ENCODE results near the gene MRPL33.
"Not testable (repeated sequence)": the region's sequence is repeated elsewhere in the genome, so short reads cannot be mapped to it uniquely, and the experiment has no call there.

MRPL33 gene

GRCh38 chr2:27754831-27755230 lies 16.7 kb upstream of the MRPL33 start:
- no peaks in the 10 kb centered on the region for H3K36me3 Mint-ChIP-seq (ENCODE audit: low read depth)
- H3K27me3 Mint-ChIP-seq (ENCODE audit: low read depth): peaks cover 9% of the 10 kb centered on the region
- no peak overlapping the region for H3K27ac Mint-ChIP-seq
- no peaks in the 10 kb centered on the region for H3K4me1 Mint-ChIP-seq (ENCODE audit: low read depth)
- no peaks in the 10 kb centered on the region for H3K9me3 Mint-ChIP-seq
- H3K4me3 Mint-ChIP-seq: no peak overlapping the region

GRCh38 chr2:27756091-27756490 lies 15.4 kb upstream of the MRPL33 start:
- no peaks in the 10 kb centered on the region for H3K9me3 Mint-ChIP-seq
- H3K36me3 Mint-ChIP-seq (ENCODE audit: low read depth): no peaks in the 10 kb centered on the region
- peaks cover 9% of the 10 kb centered on the region for H3K27me3 Mint-ChIP-seq (ENCODE audit: low read depth)
- H3K4me1 Mint-ChIP-seq (ENCODE audit: low read depth): no peaks in the 10 kb centered on the region
- no peak overlapping the region for H3K4me3 Mint-ChIP-seq
- H3K27ac Mint-ChIP-seq: no peak overlapping the region

GRCh38 chr2:27756544-27757498 lies 14.7 kb upstream of the MRPL33 start:
- Mint-ChIP-seq H3K4me1 (ENCODE audit: low read depth) (no peaks in the 10 kb centered on the region), H3K27me3 (ENCODE audit: low read depth) (peaks cover 9% of the 10 kb centered on the region), H3K36me3 (ENCODE audit: low read depth) (no peaks in the 10 kb centered on the region), H3K9me3 (no peaks in the 10 kb centered on the region), H3K27ac (no peak overlapping the region), H3K4me3 (no peak overlapping the region)

- Mint-ChIP-seq H3K27me3 (ENCODE audit: low read depth) (peaks cover 3% of the 10 kb centered on the region), H3K4me1 (ENCODE audit: low read depth) (peaks cover 5% of the 10 kb centered on the region), H3K4me3 (no peak overlapping the region), H3K36me3 (ENCODE audit: low read depth) (no peaks in the 10 kb centered on the region), H3K27ac (no peak overlapping the region), H3K9me3 (no peaks in the 10 kb centered on the region)
Measured at GRCh38 chr2:27762951-27763906, 8.3 kb upstream of the MRPL33 start.

GRCh38 chr2:27763907-27764267 lies 7.6 kb upstream of the MRPL33 start:
- H3K27ac Mint-ChIP-seq: no peak overlapping the region
- H3K4me1 Mint-ChIP-seq (ENCODE audit: low read depth): peaks cover 5% of the 10 kb centered on the region
- no peak overlapping the region for H3K4me3 Mint-ChIP-seq
- H3K9me3 Mint-ChIP-seq: no peaks in the 10 kb centered on the region
- peaks cover 6% of the 10 kb centered on the region for H3K27me3 Mint-ChIP-seq (ENCODE audit: low read depth)
- H3K36me3 Mint-ChIP-seq (ENCODE audit: low read depth): no peaks in the 10 kb centered on the region

GRCh38 chr2:27764526-27764925 lies 7.0 kb upstream of the MRPL33 start:
- not testable (repeated sequence) for H3K27ac Mint-ChIP-seq

GRCh38 chr2:27765621-27766286 lies 5.8 kb upstream of the MRPL33 start:
- Mint-ChIP-seq H3K4me3 (peak overlapping the region; percentile 30), H3K4me1 (ENCODE audit: low read depth) (peaks cover 5% of the 10 kb centered on the region), H3K27ac (peak overlapping the region; percentile 62), H3K9me3 (no peaks in the 10 kb centered on the region), H3K27me3 (ENCODE audit: low read depth) (peaks cover 10% of the 10 kb centered on the region), H3K36me3 (ENCODE audit: low read depth) (no peaks in the 10 kb centered on the region)

More at GRCh38 chr2:27764526-27764925, 7.0 kb upstream of the MRPL33 start:
- H3K4me1 Mint-ChIP-seq (ENCODE audit: low read depth); H3K36me3 Mint-ChIP-seq (ENCODE audit: low read depth); H3K9me3 Mint-ChIP-seq; H3K4me3 Mint-ChIP-seq; H3K27me3 Mint-ChIP-seq (ENCODE audit: low read depth): not testable (repeated sequence)

- H3K9me3 Mint-ChIP-seq: no peaks in the 10 kb centered on the region
- peaks cover 10% of the 10 kb centered on the region for H3K27me3 Mint-ChIP-seq (ENCODE audit: low read depth)
- H3K27ac Mint-ChIP-seq: peak overlapping the region; percentile 62
- peaks cover 8% of the 10 kb centered on the region for H3K4me1 Mint-ChIP-seq (ENCODE audit: low read depth)
- no peaks in the 10 kb centered on the region for H3K36me3 Mint-ChIP-seq (ENCODE audit: low read depth)
- peak overlapping the region; percentile 34 for H3K4me3 Mint-ChIP-seq
Measured at GRCh38 chr2:27766287-27766661, 5.2 kb upstream of the MRPL33 start.

GRCh38 chr2:27771202-27771547 lies 344 bp upstream of the MRPL33 start:
- Mint-ChIP-seq H3K36me3 (ENCODE audit: low read depth) (peaks cover 22% of the 10 kb centered on the region), H3K27ac (peak overlapping the region; percentile 99), H3K9me3 (no peaks in the 10 kb centered on the region), H3K4me3 (peak overlapping the region; percentile 98), H3K27me3 (ENCODE audit: low read depth) (peaks cover 10% of the 10 kb centered on the region), H3K4me1 (ENCODE audit: low read depth) (peaks cover 38% of the 10 kb centered on the region)

GRCh38 chr2:27772804-27773203 lies 1.3 kb downstream of the MRPL33 start:
- Mint-ChIP-seq H3K27me3 (ENCODE audit: low read depth) (peaks cover 6% of the 10 kb centered on the region), H3K27ac (peak overlapping the region; percentile 59), H3K4me3 (peak overlapping the region; percentile 75), H3K9me3 (no peaks in the 10 kb centered on the region), H3K36me3 (ENCODE audit: low read depth) (peaks cover 27% of the 10 kb centered on the region), H3K4me1 (ENCODE audit: low read depth) (peaks cover 36% of the 10 kb centered on the region)

GRCh38 chr2:27773959-27774358 lies 2.4 kb downstream of the MRPL33 start:
- Mint-ChIP-seq H3K27ac (no peak overlapping the region), H3K4me3 (peak overlapping the region; percentile 45), H3K4me1 (ENCODE audit: low read depth) (peaks cover 39% of the 10 kb centered on the region), H3K36me3 (ENCODE audit: low read depth) (peaks cover 31% of the 10 kb centered on the region), H3K9me3 (no peaks in the 10 kb centered on the region), H3K27me3 (ENCODE audit: low read depth) (peaks cover 3% of the 10 kb centered on the region)

- Mint-ChIP-seq H3K4me1 (ENCODE audit: low read depth) (peaks cover 38% of the 10 kb centered on the region), H3K4me3 (no peak overlapping the region), H3K9me3 (no peaks in the 10 kb centered on the region), H3K27me3 (ENCODE audit: low read depth) (no peaks in the 10 kb centered on the region), H3K27ac (no peak overlapping the region), H3K36me3 (ENCODE audit: low read depth) (peaks cover 37% of the 10 kb centered on the region)
Measured at GRCh38 chr2:27776097-27776496, 4.6 kb downstream of the MRPL33 start.

GRCh38 chr2:27776696-27777095 lies 5.2 kb downstream of the MRPL33 start:
- Mint-ChIP-seq H3K27ac (no peak overlapping the region), H3K4me3 (no peak overlapping the region), H3K36me3 (ENCODE audit: low read depth) (peaks cover 37% of the 10 kb centered on the region), H3K27me3 (ENCODE audit: low read depth) (no peaks in the 10 kb centered on the region), H3K4me1 (ENCODE audit: low read depth) (peaks cover 32% of the 10 kb centered on the region), H3K9me3 (no peaks in the 10 kb centered on the region)

GRCh38 chr2:27779417-27780055 lies 8.0 kb downstream of the MRPL33 start:
- no peaks in the 10 kb centered on the region for H3K27me3 Mint-ChIP-seq (ENCODE audit: low read depth)
- H3K9me3 Mint-ChIP-seq: no peaks in the 10 kb centered on the region
- no peak overlapping the region for H3K4me3 Mint-ChIP-seq
- H3K4me1 Mint-ChIP-seq (ENCODE audit: low read depth): peaks cover 12% of the 10 kb centered on the region
- H3K36me3 Mint-ChIP-seq (ENCODE audit: low read depth): peaks cover 28% of the 10 kb centered on the region
- H3K27ac Mint-ChIP-seq: no peak overlapping the region

Measured in T-helper 1 cell treated with Interleukin-12 subunit alpha and Interleukin-12 subunit beta and Interleukin-4 antibody, amounts not matched to agents 30 μg/mL and 1 μg/mL, for 36 hours (primary cell).